ENCODE measurements around the gene SAMD3.

Gene SAMD3

GRCh38 chr6:130158548-130158947 lies 64.2 kb downstream of the SAMD3 start:
- TF ChIP-seq GATA3 (IDR thresholded peaks at IDR 0.05; ENCODE audit: low read depth, low read length) = no peak
- no peak for TF ChIP-seq GATA2 (IDR thresholded peaks at IDR 0.05; ENCODE audit: low read depth, low read length)

- TF ChIP-seq GATA3 (IDR thresholded peaks at IDR 0.05; ENCODE audit: low read depth, low read length) (no peak), GATA2 (IDR thresholded peaks at IDR 0.05; ENCODE audit: low read depth, low read length) (no peak)
Observed at GRCh38 chr6:130158056-130158455, 64.7 kb downstream of the SAMD3 start.

- TF ChIP-seq GATA3 (IDR thresholded peaks at IDR 0.05; ENCODE audit: low read depth, low read length) (no peak), GATA2 (IDR thresholded peaks at IDR 0.05; ENCODE audit: low read depth, low read length) (no peak)
Observed at GRCh38 chr6:130156908-130157307, 65.8 kb downstream of the SAMD3 start.

- TF ChIP-seq GATA3 (IDR thresholded peaks at IDR 0.05; ENCODE audit: low read depth, low read length) = no peak
- TF ChIP-seq GATA2 (IDR thresholded peaks at IDR 0.05; ENCODE audit: low read depth, low read length) = no peak
Observed at GRCh38 chr6:130152908-130153510, 69.7 kb downstream of the SAMD3 start.

GRCh38 chr6:130150906-130151305 lies 71.8 kb downstream of the SAMD3 start:
- no peak for TF ChIP-seq GATA2 (IDR thresholded peaks at IDR 0.05; ENCODE audit: low read depth, low read length)
- TF ChIP-seq GATA3 (IDR thresholded peaks at IDR 0.05; ENCODE audit: low read depth, low read length) = no peak

GRCh38 chr6:130148181-130148580 lies 74.6 kb downstream of the SAMD3 start:
- no peak for TF ChIP-seq GATA2 (IDR thresholded peaks at IDR 0.05; ENCODE audit: low read depth, low read length)
- TF ChIP-seq GATA3 (IDR thresholded peaks at IDR 0.05; ENCODE audit: low read depth, low read length) = no peak

GRCh38 chr6:130147111-130147510 lies 75.6 kb downstream of the SAMD3 start:
- TF ChIP-seq GATA3 (IDR thresholded peaks at IDR 0.05; ENCODE audit: low read depth, low read length) (no peak), GATA2 (IDR thresholded peaks at IDR 0.05; ENCODE audit: low read depth, low read length) (no peak)

GRCh38 chr6:130143709-130144108 lies 79.0 kb downstream of the SAMD3 start:
- TF ChIP-seq GATA3 (IDR thresholded peaks at IDR 0.05; ENCODE audit: low read depth, low read length) = no peak
- no peak for TF ChIP-seq GATA2 (IDR thresholded peaks at IDR 0.05; ENCODE audit: low read depth, low read length)

GRCh38 chr6:130140084-130140483 lies 82.7 kb downstream of the SAMD3 start:
- TF ChIP-seq GATA3 (IDR thresholded peaks at IDR 0.05; ENCODE audit: low read depth, low read length) (no peak), GATA2 (IDR thresholded peaks at IDR 0.05; ENCODE audit: low read depth, low read length) (no peak)

GRCh38 chr6:130138909-130139242 lies 83.9 kb downstream of the SAMD3 start:
- no peak for TF ChIP-seq GATA3 (IDR thresholded peaks at IDR 0.05; ENCODE audit: low read depth, low read length)
- no peak for TF ChIP-seq GATA2 (IDR thresholded peaks at IDR 0.05; ENCODE audit: low read depth, low read length)

GRCh38 chr6:130138116-130138908 lies 84.4 kb downstream of the SAMD3 start:
- TF ChIP-seq GATA3 (IDR thresholded peaks at IDR 0.05; ENCODE audit: low read depth, low read length) (no peak), GATA2 (IDR thresholded peaks at IDR 0.05; ENCODE audit: low read depth, low read length) (no peak)

- TF ChIP-seq GATA3 (IDR thresholded peaks at IDR 0.05; ENCODE audit: low read depth, low read length) = no peak
- no peak for TF ChIP-seq GATA2 (IDR thresholded peaks at IDR 0.05; ENCODE audit: low read depth, low read length)
Observed at GRCh38 chr6:130136798-130137197, 86.0 kb downstream of the SAMD3 start.

GRCh38 chr6:130134582-130134981 lies 88.2 kb downstream of the SAMD3 start:
- TF ChIP-seq GATA3 (IDR thresholded peaks at IDR 0.05; ENCODE audit: low read depth, low read length) = no peak
- no peak for TF ChIP-seq GATA2 (IDR thresholded peaks at IDR 0.05; ENCODE audit: low read depth, low read length)

- TF ChIP-seq GATA2 (IDR thresholded peaks at IDR 0.05; ENCODE audit: low read depth, low read length) (no peak), GATA3 (IDR thresholded peaks at IDR 0.05; ENCODE audit: low read depth, low read length) (no peak)
Observed at GRCh38 chr6:130132286-130132701, 90.5 kb downstream of the SAMD3 start.

- TF ChIP-seq GATA2 (IDR thresholded peaks at IDR 0.05; ENCODE audit: low read depth, low read length) (no peak), GATA3 (IDR thresholded peaks at IDR 0.05; ENCODE audit: low read depth, low read length) (no peak)
Observed at GRCh38 chr6:130129762-130130246, 92.9 kb downstream of the SAMD3 start.
